Activated T-helper 1 cell treated with anti-CD3 and anti-CD28 coated beads, Interleukin-12 subunit alpha, Interleukin-12 subunit beta, Interleukin-2, Interleukin-4 antibody, amounts not matched to agents 30 ng/mL and 10 ng/mL and 1 ng/mL, durations not matched to agents 14 hours and 24 hours and 36 hours (primary cell): ENCODE measurements around the gene HAUS8. TPM values are rescaled to one million over a fixed set of nuclear protein-coding genes. Genes with fewer than 3 reads are reported as not detected.
A peak's percentile ranks its signal among the peaks of the same experiment; 100 is the strongest.

ENCODE experiments used
- DNase-seq: peaks from one replicate; pipeline ENCODE4 v3.0.0; 2021; ENCODE audit warnings: low spot score
- H3K27ac Mint-ChIP-seq: one replicate; pipeline ENCODE4 v1.8.0; 2021; ENCODE audit warnings: mild to moderate bottlenecking, mixed read lengths
- H3K27me3 Mint-ChIP-seq: one replicate; pipeline ENCODE4 v1.8.0; 2022; ENCODE audit warnings: mild to moderate bottlenecking, moderate library complexity, mixed read lengths; ENCODE audit not compliant: insufficient read depth
- H3K36me3 Mint-ChIP-seq: one replicate; pipeline ENCODE4 v1.8.0; 2021; ENCODE audit warnings: low read depth, mixed read lengths
- H3K4me1 Mint-ChIP-seq: one replicate; pipeline ENCODE4 v1.8.0; 2021; ENCODE audit warnings: low read depth, mixed read lengths
- H3K4me3 Mint-ChIP-seq: one replicate; pipeline ENCODE4 v1.8.0; 2021; ENCODE audit warnings: mild to moderate bottlenecking, moderate library complexity, mixed read lengths
- H3K9me3 Mint-ChIP-seq: one replicate; pipeline ENCODE4 v1.8.0; 2021; ENCODE audit warnings: mixed read lengths
- intact Hi-C: fragments of 100-400 bp; cut with micrococcal nuclease; formaldehyde crosslinking; loops from one replicate; pipeline ENCODE4 v1.15.1; 2024
- total RNA-seq: library from RNA; stranded (reverse); gene quantifications from 2 replicates; pipeline ENCODE4 v1.2.3, GENCODE V29; 2022

HAUS8 gene
- total RNA-seq, 1 donor from 2014 or later = 32.8 TPM

DNA sequence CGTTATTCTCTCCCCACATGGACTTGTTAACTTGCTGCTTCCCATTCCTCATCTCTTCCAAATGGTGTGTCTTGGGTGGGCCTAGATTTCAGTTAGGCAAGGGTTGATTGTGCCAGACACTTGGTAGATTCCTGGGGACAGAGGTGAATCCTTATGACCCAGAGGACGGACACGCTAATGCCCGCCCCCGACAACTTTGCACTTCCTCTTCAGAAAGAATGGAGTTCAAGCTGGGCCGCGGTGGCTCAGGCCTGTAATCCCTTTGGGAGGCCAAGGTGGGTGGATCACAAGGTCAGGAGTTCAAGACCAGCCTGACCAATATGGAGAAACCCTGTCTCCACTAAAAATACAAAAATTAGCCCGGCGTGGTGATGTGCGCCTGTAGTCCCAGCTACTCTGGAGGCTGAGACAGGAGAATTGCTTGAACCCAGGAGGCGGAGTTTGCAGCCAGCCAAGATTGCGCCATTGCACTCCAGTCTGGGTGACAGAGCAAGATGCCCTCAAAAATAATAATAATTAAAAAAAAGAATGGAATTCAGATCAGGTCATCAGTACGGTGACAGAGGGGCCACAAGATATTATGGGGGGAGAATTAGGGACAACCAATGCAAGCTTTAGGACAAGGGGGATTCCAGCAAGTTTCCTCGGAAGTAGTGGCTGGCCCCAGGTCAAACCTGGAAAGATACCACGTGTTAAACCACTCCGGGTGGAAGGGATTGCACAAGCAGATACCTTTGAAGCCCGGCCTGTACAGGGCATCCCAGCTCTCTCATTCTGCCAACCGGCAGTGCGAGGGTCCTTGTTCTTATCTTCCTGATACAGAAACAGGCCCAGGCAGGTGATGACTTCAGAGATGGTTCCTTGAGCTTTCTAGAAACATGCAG lies 3.0 kb upstream of the HAUS8 start:
- Mint-ChIP-seq H3K36me3 (peaks cover 10% of the 10 kb centered on the region), H3K27me3 (no peaks in the 10 kb centered on the region), H3K27ac (peak overlapping the region; percentile 46), H3K9me3 (no peaks in the 10 kb centered on the region), H3K4me3 (peak overlapping the region; percentile 95), H3K4me1 (peaks cover 51% of the 10 kb centered on the region)
- no peak for DNase-seq
- intact Hi-C loops = loop anchor here (5.0 kb wide), 2 partner anchors 421 to 1074 kb away; partner anchors contain the start of gene PIK3R2

DNA sequence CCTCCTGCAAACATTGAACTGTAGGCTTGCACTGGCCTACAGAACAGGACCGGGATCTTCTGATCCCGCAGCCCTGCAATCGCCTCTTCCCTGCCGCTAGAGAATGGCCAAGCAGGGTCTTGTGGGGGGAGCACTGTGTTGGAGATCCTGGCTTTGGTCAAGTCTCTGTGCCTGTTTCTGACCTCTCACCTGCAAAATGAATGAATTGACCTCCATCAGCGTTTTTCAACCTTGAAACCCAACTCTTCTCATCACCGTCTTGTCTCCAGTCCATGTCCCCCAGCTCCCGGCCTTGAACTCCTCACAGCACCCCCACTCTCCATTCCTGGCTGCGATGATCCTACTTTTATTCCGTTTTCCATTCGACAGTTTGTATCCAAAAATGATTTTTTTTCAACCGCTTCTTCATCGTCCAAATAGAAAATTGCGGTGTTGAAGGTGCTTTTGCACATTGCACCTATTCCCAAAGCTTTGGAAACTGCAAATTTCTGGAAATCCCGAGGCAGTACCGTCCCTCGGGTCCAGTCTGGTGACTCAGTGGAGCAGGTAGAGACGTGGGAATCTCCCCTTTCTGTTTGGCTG lies 2.3 kb upstream of the HAUS8 start:
- no peaks in the 10 kb centered on the region for H3K9me3 Mint-ChIP-seq
- H3K27ac Mint-ChIP-seq = no peak overlapping the region
- no peaks in the 10 kb centered on the region for H3K27me3 Mint-ChIP-seq
- peaks cover 58% of the 10 kb centered on the region for H3K4me1 Mint-ChIP-seq
- H3K36me3 Mint-ChIP-seq = peaks cover 10% of the 10 kb centered on the region
- intact Hi-C loops = loop anchor here (5.0 kb wide), 2 partner anchors 420 to 1075 kb away; partner anchors contain the start of gene PIK3R2
- H3K4me3 Mint-ChIP-seq = peak overlapping the region; percentile 95
- DNase-seq = no peak

GRCh38 chr19:17076543-17076991 lies 1.3 kb upstream of the HAUS8 start:
- peak overlapping the region; percentile 96 for H3K27ac Mint-ChIP-seq
- H3K4me1 Mint-ChIP-seq = peaks cover 59% of the 10 kb centered on the region
- DNase-seq = no peak
- intact Hi-C loops = loop anchor here (5.0 kb wide), 2 partner anchors 419 to 1076 kb away; partner anchors contain the start of gene PIK3R2
- H3K4me3 Mint-ChIP-seq = peak overlapping the region; percentile 95
- no peaks in the 10 kb centered on the region for H3K9me3 Mint-ChIP-seq
- no peaks in the 10 kb centered on the region for H3K27me3 Mint-ChIP-seq
- peaks cover 11% of the 10 kb centered on the region for H3K36me3 Mint-ChIP-seq

DNA sequence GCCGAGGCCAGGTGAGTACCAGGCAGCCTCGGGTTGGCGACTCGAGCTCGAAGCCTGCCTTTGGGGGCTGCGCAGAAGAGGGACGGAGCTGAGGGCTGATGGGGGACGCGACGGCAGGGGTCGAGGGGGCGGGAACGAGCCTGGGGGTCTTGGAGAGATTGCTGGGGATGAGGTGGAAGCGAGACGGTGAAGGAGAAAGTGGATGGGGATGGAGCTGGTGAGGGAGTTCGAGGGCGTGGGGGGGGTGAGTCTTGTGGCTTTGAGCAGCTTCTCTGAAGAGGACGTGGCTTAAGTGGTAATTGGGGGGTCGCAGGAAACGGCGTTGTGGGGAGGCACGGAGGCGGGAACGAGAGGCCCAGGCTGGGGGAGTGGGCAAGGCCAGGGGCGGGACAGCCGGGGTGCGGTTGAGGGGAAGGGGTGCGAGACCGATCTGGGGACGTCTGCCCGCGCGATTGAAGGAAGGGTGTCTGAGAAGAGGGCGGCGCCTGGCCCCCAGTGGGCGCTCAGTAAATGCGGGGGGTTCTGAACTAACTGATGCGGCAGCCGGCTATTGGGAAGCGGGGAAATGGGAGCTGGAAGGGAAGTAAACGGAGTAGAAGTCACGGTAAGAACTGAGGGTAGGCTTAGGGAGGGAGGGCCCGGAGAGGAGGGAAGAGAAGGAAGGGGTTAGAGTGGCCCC lies 751 bp upstream of the HAUS8 start:
- Mint-ChIP-seq H3K4me1 (peaks cover 62% of the 10 kb centered on the region), H3K27me3 (no peaks in the 10 kb centered on the region), H3K4me3 (peak overlapping the region; percentile 95), H3K27ac (peak overlapping the region; percentile 96), H3K36me3 (peaks cover 14% of the 10 kb centered on the region), H3K9me3 (no peaks in the 10 kb centered on the region)
- intact Hi-C loops = loop anchor here (1.0 to 5.0 kb wide), 11 partner anchors 9 to 1076 kb away; partner anchors contain the start of genes BABAM1, MED26, OCEL1 and PIK3R2
- DNase-seq = peak; percentile 42

- peaks cover 66% of the 10 kb centered on the region for H3K4me1 Mint-ChIP-seq
- H3K9me3 Mint-ChIP-seq = no peaks in the 10 kb centered on the region
- no peaks in the 10 kb centered on the region for H3K27me3 Mint-ChIP-seq
- H3K4me3 Mint-ChIP-seq = peak overlapping the region; percentile 99
- peaks cover 25% of the 10 kb centered on the region for H3K36me3 Mint-ChIP-seq
- intact Hi-C loops = loop anchor here (1.0 to 5.0 kb wide), 11 partner anchors 7 to 1078 kb away; partner anchors contain the start of genes BABAM1, MED26, OCEL1 and PIK3R2
- no peak for DNase-seq
- H3K27ac Mint-ChIP-seq = peak overlapping the region; percentile 97
These were observed 618 bp downstream of the HAUS8 start for GRCh38 chr19:17074634-17075034.

DNA sequence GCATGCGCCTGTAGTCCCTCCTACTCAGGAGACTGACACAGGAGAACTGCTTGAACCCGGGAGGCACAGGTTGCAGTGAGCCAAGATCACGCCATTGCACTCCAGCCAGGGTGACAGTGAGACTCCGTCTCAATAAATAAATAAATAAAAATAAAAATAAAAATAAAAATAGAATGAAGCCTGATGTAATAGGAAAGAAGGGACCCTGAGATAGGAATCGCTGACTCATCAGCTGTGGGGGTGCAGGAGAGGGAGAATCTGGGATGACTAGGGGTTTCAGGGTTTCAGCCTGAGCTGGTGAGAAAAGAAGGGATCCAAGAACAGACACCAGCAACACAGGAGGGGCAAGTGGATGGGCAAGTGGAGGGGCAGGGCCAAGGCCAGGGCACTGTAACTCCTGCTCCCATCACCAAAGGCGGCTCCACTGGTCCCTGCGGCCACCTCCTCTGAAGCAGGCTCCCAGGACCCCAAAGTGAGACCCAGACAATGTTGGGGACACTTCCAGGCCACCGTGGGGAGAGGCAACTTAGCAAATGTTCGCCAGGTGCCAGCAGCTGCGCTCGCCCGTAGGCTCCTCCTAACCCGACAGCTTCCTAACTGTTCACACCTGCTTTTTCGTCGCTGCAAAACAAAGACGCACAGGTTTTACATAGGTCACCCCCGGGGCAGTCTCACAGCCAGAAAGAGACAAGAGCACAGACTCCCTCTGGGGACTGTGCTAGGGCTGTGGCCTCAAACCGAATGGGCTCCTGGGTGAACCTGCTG lies 1.2 kb downstream of the HAUS8 start:
- peaks cover 24% of the 10 kb centered on the region for H3K36me3 Mint-ChIP-seq
- no peaks in the 10 kb centered on the region for H3K9me3 Mint-ChIP-seq
- intact Hi-C loops = loop anchor here (2.0 kb wide), 3 partner anchors 111 to 445 kb away; partner anchors contain the start of gene MED26
- no peak for DNase-seq
- peaks cover 61% of the 10 kb centered on the region for H3K4me1 Mint-ChIP-seq
- H3K4me3 Mint-ChIP-seq = peak overlapping the region; percentile 99
- H3K27ac Mint-ChIP-seq = peak overlapping the region; percentile 97
- no peaks in the 10 kb centered on the region for H3K27me3 Mint-ChIP-seq

DNA sequence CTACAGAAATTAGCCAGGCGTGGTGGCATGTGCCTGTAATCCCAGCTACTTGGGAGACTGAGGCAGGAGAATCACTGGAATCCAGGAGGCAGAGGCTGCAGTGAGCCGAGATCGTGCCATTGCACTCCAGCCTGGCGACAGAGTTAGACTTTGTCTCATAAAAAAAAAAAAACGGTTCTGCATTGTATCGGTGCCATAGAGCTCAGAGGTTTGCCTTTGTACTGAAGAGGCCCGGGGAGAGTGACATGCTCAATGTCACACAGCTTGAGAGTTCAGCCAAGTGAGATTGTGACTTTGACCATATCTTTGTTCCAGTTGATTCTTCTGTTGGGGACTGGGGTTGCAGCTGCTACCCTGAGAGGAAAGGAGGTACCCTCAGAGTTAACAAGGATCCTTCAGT lies 4.3 kb downstream of the HAUS8 start:
- Mint-ChIP-seq H3K9me3 (no peaks in the 10 kb centered on the region), H3K27me3 (no peaks in the 10 kb centered on the region), H3K36me3 (peaks cover 34% of the 10 kb centered on the region), H3K4me1 (peaks cover 46% of the 10 kb centered on the region), H3K27ac (no peak overlapping the region), H3K4me3 (no peak overlapping the region)
- intact Hi-C loops = no loop called here
- DNase-seq = no peak

GRCh38 chr19:17070421-17070820 lies 4.8 kb downstream of the HAUS8 start:
- DNase-seq = no peak
- no peaks in the 10 kb centered on the region for H3K9me3 Mint-ChIP-seq
- H3K4me3 Mint-ChIP-seq = no peak overlapping the region
- H3K27ac Mint-ChIP-seq = no peak overlapping the region
- peaks cover 34% of the 10 kb centered on the region for H3K36me3 Mint-ChIP-seq
- intact Hi-C loops = no loop called here
- no peaks in the 10 kb centered on the region for H3K27me3 Mint-ChIP-seq
- H3K4me1 Mint-ChIP-seq = peaks cover 46% of the 10 kb centered on the region

DNA sequence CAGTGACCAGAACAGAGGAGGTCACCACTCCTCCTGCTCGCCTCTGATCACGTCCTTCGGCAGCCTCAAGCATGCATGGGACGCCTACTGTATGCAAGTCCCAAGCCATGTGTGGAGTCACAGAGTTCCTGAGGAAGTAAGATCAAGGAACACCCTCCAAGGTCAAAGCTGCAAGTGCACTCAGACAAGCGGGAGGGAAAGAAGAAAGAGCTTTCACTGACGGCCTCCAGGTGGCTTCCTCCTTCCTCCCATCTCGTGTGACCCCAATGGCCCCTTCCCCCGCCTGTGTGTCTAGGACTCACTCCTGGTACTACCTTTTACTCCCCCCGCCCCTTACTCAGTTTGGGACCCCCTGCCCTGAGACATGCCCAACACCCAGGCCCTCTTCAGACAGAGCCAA lies 6.1 kb downstream of the HAUS8 start:
- no peak for DNase-seq
- intact Hi-C loops = loop anchor here (10.0 kb wide), 1 partner anchor 316 kb away; no protein-coding TSS in a partner anchor
- H3K4me3 Mint-ChIP-seq = no peak overlapping the region
- H3K36me3 Mint-ChIP-seq = peaks cover 43% of the 10 kb centered on the region
- no peaks in the 10 kb centered on the region for H3K27me3 Mint-ChIP-seq
- no peaks in the 10 kb centered on the region for H3K9me3 Mint-ChIP-seq
- peaks cover 50% of the 10 kb centered on the region for H3K4me1 Mint-ChIP-seq
- H3K27ac Mint-ChIP-seq = no peak overlapping the region

DNA sequence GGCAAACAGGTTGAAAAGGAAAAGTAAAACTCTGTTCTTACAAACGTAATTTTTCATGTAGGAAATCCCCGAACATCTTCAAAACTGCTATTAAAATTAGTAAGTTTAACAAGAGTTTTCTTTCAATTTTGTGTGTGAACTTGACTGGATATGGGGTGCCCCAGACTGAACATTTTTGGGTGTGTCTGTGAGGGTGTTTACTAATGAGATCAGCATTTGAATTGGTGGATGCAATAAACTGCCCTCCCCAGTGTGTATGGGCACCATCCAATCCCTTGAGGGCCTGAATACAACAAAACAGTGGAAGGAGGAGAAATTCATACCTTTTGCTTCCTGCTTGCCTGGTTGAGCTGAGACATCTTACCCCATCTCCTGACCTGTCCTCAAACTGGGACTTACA lies 11.8 kb downstream of the HAUS8 start:
- intact Hi-C loops = loop anchor here (10.0 kb wide), 1 partner anchor 321 kb away; no protein-coding TSS in a partner anchor
- no peaks in the 10 kb centered on the region for H3K27me3 Mint-ChIP-seq
- peaks cover 21% of the 10 kb centered on the region for H3K4me1 Mint-ChIP-seq
- H3K27ac Mint-ChIP-seq = no peak overlapping the region
- no peaks in the 10 kb centered on the region for H3K9me3 Mint-ChIP-seq
- no peak overlapping the region for H3K4me3 Mint-ChIP-seq
- H3K36me3 Mint-ChIP-seq = peaks cover 47% of the 10 kb centered on the region
- DNase-seq = no peak

DNA sequence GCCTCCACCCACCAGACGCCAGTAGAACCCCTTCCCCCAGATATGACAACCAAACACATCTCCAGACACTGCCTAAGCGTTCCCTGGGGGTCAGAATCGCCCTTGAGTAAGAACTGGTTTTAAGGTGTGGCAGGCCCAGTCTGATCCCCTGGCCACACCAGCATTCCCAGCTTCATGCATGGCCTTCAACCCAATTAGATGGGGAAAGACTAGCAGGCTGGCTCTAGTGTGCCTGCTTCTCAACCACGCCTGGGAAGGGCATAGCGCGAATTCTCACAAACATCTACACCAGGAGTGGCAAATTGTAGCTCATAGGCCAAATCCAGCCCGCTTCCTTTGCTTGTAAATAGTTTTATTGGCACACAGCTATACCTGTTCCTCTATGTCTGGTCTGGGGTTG lies 13.6 kb downstream of the HAUS8 start:
- intact Hi-C loops = loop anchor here (10.0 kb wide), 1 partner anchor 323 kb away; no protein-coding TSS in a partner anchor
- Mint-ChIP-seq H3K27ac (no peak overlapping the region), H3K36me3 (peaks cover 45% of the 10 kb centered on the region), H3K9me3 (no peaks in the 10 kb centered on the region), H3K4me1 (peaks cover 13% of the 10 kb centered on the region), H3K4me3 (no peak overlapping the region), H3K27me3 (no peaks in the 10 kb centered on the region)
- DNase-seq = no peak

DNA sequence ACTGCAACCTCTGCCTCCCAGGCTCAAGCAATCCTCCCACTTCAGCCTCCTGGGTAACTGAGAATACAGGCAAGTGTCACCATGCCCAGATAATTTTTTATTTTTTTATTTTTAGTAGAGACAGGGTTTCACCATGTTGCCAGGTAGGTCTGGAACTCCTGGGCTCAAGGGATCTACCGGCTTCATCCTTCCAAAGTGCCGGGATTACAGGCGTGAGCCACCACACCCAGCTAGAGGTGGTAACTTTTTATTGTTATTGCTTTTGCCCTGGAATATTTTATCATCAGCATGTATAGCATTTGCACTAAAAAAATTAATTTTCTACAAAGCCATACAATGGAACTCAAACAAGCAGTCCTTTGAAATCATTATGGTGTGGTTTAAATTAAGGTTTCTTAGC lies 14.0 kb downstream of the HAUS8 start:
- H3K36me3 Mint-ChIP-seq = peaks cover 42% of the 10 kb centered on the region
- H3K27ac Mint-ChIP-seq = no peak overlapping the region

More for the DNA sequence above, 14.0 kb downstream of the HAUS8 start:
- no peak for DNase-seq
- Mint-ChIP-seq H3K4me3 (no peak overlapping the region), H3K27me3 (no peaks in the 10 kb centered on the region), H3K9me3 (no peaks in the 10 kb centered on the region), H3K4me1 (peaks cover 13% of the 10 kb centered on the region)
- intact Hi-C loops = loop anchor here (10.0 kb wide), 1 partner anchor 324 kb away; no protein-coding TSS in a partner anchor
